Spinal cord (tissue), 10 donors: ENCODE results near the gene PRRX1. TPM values are rescaled to one million over a fixed set of nuclear protein-coding genes. Genes with fewer than 3 reads are reported as not detected.

Experiments
- DNase-seq, 6 donors: peaks; one replicate each; pipeline versions ENCODE4 v3.0.0 to v3.0.0-alpha.2; 2013 to 2015; ENCODE audit warnings: low spot score in 6 of 6, low read depth in 4 of 6
- H3K27ac ChIP-seq: one replicate; pipeline ENCODE4 v1.5.1; 2013; ENCODE audit warnings: low read depth, low read length, control low read depth
- H3K27me3 ChIP-seq: one replicate; pipeline ENCODE4 v1.6.1; 2013; ENCODE audit warnings: low read length; ENCODE audit not compliant: control insufficient read depth, insufficient read depth
- H3K36me3 ChIP-seq: one replicate; pipeline ENCODE4 v1.6.1; 2013; ENCODE audit warnings: low read length; ENCODE audit not compliant: control insufficient read depth, insufficient read depth
- H3K4me1 ChIP-seq: one replicate; pipeline ENCODE4 v1.6.1; 2013; ENCODE audit warnings: low read length; ENCODE audit not compliant: control insufficient read depth, insufficient read depth
- H3K4me3 ChIP-seq: one replicate; pipeline ENCODE4 v1.5.1; 2013; ENCODE audit warnings: low read depth, low read length, control low read depth
- H3K9me3 ChIP-seq: one replicate; pipeline ENCODE4 v1.6.1; 2013; ENCODE audit warnings: low read length; ENCODE audit not compliant: control insufficient read depth, insufficient read depth
- WGBS: methylation state at CpG from one replicate; pipeline ENCODE4 v1.1.5; 2013; ENCODE audit warnings: missing lambda C conversion rate; ENCODE audit not compliant: insufficient coverage; 5-methylcytosine and 5-hydroxymethylcytosine counted together
- polyA plus RNA-seq, 2 donors: library from polyadenylated mRNA; unstranded; fragments of 120-200 nt; gene quantifications; one replicate each; pipeline ENCODE4 v1.2.1, GENCODE V29; 2013; ENCODE audit not compliant: insufficient read length in 2 of 2
- total RNA-seq, 2 donors: library from RNA; depleted of rRNA in 1 of 2; stranded (reverse); fragments of 120-200 nt in 1 of 2; fragments of >200 nt in 1 of 2; gene quantifications; one replicate each; pipeline versions ENCODE4 v1.2.3 to v1.2.4, GENCODE V29; 2013 to 2014
- donor health status: healthy.

Gene PRRX1
- total and polyA plus RNA-seq, 4 donors = 4.5 to 73.7 (median 36.3) TPM

DNA sequence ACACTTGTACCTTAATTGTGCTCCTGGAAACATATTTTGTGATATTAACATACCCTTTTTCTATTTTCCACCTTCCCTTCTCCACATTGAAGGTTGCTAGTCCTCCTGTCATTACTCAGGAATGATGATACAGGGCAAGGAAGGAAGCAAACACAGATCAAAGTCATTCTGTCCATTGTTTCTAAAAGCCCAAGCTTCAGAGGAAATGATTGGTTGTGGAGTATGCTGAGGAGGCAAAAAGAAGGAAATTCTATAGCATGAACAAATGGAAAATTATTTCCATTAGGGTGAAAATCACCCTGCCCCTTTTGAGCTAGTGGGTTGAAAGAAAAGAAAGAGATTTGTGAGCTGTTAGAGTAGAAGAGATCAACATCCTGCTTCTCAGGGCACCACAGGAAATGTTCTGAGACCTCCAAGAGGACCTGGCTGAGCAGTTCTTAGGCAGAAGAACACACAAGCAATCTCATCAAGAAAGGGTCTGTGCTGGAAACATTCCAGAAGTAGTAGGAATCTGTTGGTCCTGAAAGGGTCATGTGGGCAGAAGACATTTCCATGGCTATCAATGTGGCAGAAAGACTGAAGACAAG, 29.0 kb upstream of the PRRX1 start:
- Histone ChIP-seq H3K4me3 (no peak overlapping the region), H3K27me3 (no peaks in the 10 kb centered on the region), H3K36me3 (no peaks in the 10 kb centered on the region), H3K9me3 (no peaks in the 10 kb centered on the region), H3K27ac (no peak overlapping the region), H3K4me1 (no peaks in the 10 kb centered on the region)
- DNase-seq = no peak

DNA sequence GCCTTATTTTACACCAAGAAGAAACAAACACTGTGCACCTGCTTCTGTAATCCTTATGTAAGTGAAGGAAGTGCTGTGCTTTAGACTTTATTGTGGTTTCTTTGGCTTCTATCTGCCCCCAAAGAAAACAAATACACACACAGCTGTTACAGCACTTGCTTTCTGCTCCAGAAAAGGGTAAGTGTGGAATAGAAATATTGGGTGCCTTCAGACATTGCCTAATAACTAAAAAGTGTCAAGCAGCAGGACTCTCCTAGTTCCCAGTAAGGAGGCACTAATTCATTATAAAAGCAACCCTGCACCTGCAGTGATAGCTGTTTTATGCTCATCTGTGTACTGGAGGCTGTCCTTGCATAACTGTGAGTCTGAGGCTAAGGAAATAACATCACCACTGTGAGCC, 23.4 kb upstream of the PRRX1 start:
- Histone ChIP-seq H3K36me3 (no peaks in the 10 kb centered on the region), H3K4me1 (no peaks in the 10 kb centered on the region), H3K4me3 (no peak overlapping the region), H3K9me3 (no peaks in the 10 kb centered on the region), H3K27me3 (no peaks in the 10 kb centered on the region), H3K27ac (no peak overlapping the region)
- DNase-seq = peak in 2 of 6 donors; percentile 24 to 59

DNA sequence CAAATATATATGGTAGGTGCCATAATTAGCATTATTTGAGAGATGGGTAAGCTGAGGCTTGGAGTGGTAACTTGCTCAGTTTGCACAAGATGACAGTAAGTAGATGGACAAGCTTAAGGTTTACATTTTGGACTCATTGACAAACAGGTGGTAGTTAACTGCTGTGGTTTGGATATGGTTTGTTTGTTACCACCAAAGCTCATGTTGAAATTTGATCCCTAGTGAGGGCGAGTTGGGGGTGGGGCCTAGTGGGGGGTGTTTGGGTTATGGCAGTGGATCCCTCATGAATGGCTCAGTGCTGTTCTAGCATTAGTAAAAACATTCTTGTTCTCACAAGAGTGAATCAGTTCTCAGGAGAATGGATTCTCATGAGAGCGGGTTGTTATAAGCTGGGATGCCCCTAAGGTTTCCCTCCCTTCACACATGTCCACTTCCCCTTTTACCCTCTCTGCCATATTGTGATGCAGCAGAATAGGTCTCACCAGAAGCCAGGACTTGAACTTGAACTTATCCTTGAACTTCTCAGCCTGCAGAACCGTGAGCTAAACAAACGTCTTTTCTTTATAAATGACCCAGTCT, 6.6 kb upstream of the PRRX1 start:
- Histone ChIP-seq H3K4me3 (no peak overlapping the region), H3K36me3 (no peaks in the 10 kb centered on the region), H3K9me3 (no peaks in the 10 kb centered on the region), H3K27me3 (peaks cover 40% of the 10 kb centered on the region), H3K4me1 (peaks cover 25% of the 10 kb centered on the region), H3K27ac (no peak overlapping the region)
- WGBS = 62% methylated on average over 3 of the region's 4 CpGs
- no peak for DNase-seq

DNA sequence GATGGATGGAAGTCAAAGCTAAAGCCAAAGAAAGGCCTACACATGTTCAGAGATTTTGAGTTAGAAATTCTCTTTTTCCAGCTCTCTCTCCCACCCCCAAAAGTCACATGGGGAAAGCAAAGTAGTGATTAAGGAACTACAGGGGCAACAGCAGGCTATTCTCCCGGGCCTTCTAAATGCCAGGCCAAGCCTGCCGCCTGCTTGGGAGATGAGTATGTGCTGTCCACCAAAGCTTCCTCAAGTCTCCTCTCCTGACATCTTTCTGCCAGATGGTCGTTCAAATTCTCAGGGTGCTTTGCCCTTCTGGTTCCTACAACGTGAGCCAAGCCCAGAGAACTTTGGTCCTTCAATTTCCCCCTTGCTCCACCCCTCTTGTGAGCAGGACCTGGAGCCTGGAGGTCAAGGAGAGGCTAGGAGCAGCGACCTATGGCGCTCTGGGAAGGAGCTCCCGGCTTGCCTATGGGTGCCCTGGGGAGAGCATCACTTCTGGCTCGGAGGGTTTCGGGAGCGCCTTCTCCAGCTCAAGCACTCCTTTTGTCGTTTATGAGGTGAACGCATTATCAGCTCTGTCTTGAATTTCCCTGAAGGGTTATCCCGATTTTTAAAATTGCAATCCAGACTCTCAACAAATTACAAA, 4.4 kb upstream of the PRRX1 start:
- Histone ChIP-seq H3K27me3 (peaks cover 61% of the 10 kb centered on the region), H3K36me3 (no peaks in the 10 kb centered on the region), H3K4me1 (peaks cover 36% of the 10 kb centered on the region), H3K9me3 (no peaks in the 10 kb centered on the region), H3K27ac (no peak overlapping the region), H3K4me3 (no peak overlapping the region)
- DNase-seq = no peak
- WGBS = 70% methylated on average over 4 of the region's 13 CpGs

DNA sequence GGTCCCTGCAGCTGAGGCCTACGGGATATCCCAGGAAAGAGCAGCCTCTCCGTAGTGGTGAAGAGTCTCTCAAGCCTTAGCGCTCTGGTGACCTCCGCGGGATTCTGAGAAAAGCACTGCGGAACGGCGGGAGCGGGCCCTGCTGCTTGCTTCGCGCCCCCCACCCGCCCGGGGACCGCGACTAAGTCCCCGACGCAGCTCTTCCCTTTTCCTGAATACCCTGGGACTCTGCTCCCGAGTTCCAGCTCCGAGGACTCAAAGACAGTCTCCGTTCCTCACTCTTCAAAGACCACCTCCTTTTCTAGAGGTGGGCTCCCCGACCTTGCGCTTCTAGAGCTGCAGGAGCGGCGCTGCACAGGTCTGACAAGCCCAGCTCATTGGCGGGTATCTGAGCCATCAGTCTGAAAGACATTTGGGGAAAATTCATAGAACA, 3.6 kb upstream of the PRRX1 start:
- peak in 2 of 6 donors; percentile 21 to 53 for DNase-seq
- Histone ChIP-seq H3K4me1 (peaks cover 43% of the 10 kb centered on the region), H3K36me3 (no peaks in the 10 kb centered on the region), H3K9me3 (no peaks in the 10 kb centered on the region), H3K4me3 (no peak overlapping the region), H3K27ac (no peak overlapping the region), H3K27me3 (peaks cover 69% of the 10 kb centered on the region)
- WGBS = 2% methylated on average over 20 of the region's 25 CpGs

DNA sequence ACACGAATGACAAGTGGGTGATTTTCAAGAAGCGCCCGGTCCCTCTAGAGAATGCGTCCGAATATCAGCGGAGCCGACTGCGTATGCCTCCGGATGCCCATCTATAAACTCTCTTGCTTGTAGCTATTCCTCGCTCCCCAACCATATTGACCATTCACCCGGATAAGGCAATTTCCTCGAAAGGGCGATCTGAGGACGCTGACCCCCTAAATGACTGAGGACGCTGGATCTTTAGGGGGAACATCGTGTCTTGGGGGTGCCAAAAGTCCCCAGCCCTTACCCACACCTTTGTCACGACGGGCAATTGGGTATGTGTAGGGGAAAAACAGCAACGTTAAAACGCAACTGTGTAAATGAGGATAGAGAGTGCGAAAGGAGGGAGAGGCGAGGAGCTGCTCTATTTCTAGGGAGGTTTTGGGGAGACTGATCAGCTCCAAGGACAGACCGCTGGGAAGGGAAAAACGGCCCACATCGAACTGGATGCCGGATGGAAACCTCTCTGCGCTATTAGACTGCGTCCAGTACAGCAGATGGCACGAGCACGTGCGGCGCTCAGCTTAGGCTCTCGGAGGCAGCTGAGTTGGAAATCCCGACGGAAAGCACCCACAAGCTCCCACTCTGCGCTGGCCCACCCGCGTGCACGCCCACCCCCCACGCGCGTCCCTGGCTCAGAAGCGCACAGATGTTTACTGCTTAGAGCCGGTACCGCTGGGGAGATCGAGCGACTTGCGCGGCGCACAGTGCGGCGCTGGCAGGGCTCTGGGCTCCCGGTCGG, 2.9 kb upstream of the PRRX1 start:
- WGBS = 1% methylated on average over 22 of the region's 54 CpGs
- Histone ChIP-seq H3K9me3 (no peaks in the 10 kb centered on the region), H3K4me1 (peaks cover 43% of the 10 kb centered on the region), H3K36me3 (no peaks in the 10 kb centered on the region), H3K27me3 (peaks cover 75% of the 10 kb centered on the region), H3K4me3 (peak overlapping the region; percentile 20), H3K27ac (no peak overlapping the region)
- DNase-seq = peak in 3 of 6 donors; percentile 44 to 64 (median 60)

DNA sequence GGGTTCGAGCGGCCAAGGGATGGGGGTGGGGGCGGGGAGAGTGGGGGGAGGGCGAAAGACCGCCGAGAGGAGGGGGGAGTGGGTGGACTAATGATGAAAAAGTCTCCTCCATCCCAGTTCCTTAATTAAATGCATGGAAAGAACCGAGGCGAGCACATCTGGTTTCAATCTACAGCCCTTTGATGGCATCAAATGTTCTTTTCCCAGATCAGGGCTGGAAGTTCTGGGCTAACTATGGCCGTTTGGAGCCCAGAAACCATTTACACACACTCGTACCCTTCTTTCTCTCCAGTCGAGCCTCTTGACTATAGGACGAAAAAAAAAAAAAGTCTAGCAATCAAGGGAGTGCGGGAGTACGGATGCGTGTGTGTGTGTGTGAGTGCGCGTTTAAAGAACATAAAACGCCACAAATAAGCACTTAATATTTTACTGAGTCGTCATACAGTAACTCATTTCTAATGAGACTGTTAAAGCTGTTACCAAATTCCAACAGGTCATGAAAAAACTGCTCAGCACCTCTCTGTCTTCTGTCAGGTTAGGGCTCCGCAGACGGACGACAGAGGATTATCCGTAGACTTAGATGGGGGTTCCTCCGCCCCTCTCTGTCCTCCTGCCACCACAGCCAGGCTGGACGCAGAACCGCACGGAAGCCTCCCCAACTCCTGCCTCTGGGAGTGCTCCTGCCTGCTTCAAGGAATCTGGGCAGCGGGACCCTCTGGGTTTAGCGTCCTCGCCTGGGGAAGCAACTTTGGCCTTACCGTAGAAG, 2.1 kb upstream of the PRRX1 start:
- WGBS = 0% methylated on average over 11 of the region's 31 CpGs
- DNase-seq = peak in 3 of 6 donors; percentile 48 to 57 (median 50)
- Histone ChIP-seq H3K27me3 (peaks cover 82% of the 10 kb centered on the region), H3K27ac (peak overlapping the region; percentile 62), H3K4me1 (peaks cover 48% of the 10 kb centered on the region), H3K4me3 (peak overlapping the region; percentile 6), H3K36me3 (no peaks in the 10 kb centered on the region), H3K9me3 (no peaks in the 10 kb centered on the region)

DNA sequence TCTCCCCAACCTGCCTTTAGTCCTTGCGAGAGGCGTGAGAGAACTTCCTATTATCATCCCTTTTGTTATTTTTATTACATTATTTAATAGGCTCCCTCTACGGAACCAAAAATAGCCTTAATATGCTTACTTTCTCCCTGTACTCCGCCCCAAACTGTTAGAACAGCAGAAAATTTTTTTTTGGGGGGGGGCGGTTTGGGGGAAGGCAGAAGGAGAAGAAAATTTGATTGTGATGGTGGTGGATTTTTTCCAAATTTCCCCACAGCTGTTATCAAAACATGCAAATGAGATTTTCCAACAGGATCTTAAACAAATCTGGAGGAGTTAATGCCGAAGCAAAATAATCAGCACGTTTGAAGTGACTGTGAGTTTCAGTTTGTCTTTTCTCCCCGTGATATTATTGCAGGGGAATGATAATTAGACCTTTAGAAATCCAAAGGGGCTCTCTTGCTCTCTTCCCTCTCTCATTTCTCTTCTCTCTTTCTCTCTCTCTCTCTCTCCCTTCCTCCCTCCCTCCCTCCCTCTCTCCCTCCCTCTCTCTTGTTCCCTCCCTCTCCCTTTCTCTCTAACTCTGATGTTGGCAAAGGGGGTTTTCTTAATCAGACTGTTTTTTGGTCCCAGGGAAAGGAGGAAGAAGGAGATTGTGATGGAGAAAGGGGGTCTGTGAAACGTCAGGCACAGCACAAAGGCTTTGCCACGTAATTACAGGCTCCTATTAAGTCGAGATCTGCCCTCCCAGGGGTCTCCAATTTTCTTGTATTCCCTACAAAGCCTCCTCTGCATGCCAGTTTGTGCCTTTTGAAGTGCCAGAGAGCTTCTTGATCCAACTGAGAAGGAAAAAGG, 1.1 kb upstream of the PRRX1 start:
- no peaks in the 10 kb centered on the region for H3K9me3 ChIP-seq
- H3K4me1 ChIP-seq = peaks cover 54% of the 10 kb centered on the region
- peak overlapping the region; percentile 66 for H3K4me3 ChIP-seq
- peak in 2 of 6 donors; percentile 28 to 64 for DNase-seq
- peak overlapping the region; percentile 62 for H3K27ac ChIP-seq
- no peaks in the 10 kb centered on the region for H3K36me3 ChIP-seq
- peaks cover 91% of the 10 kb centered on the region for H3K27me3 ChIP-seq
- WGBS = no CpG with 5 or more reads among the region's 11 CpGs
